ENCODE measurements around the gene MLXIP. TPM values are rescaled to one million over a fixed set of nuclear protein-coding genes. Genes with fewer than 3 reads are reported as not detected.

Gene MLXIP
- total RNA-seq, 1 experiment from 2014 or later, result 16.7 TPM

GRCh38 chr12:122190842-122191668 lies 112.5 kb downstream of the MLXIP start:
- Histone ChIP-seq H3K9ac (ENCODE audit: low read length) (no peak overlapping the region), H3K36me3 (ENCODE audit: low read depth, low read length) (no peaks in the 10 kb centered on the region), H3K4me3 (ENCODE audit: low read length) (no peak overlapping the region), H2AFZ (ENCODE audit: low read length) (no peak overlapping the region), H3K79me2 (ENCODE audit: low read length) (no peaks in the 10 kb centered on the region), H3K9me3 (ENCODE audit: low read length) (no peaks in the 10 kb centered on the region), H3K4me1 (ENCODE audit: insufficient read depth, low read length) (no peaks in the 10 kb centered on the region), H3K27me3 (ENCODE audit: low read length) (no peaks in the 10 kb centered on the region), H4K20me1 (ENCODE audit: low read length) (no peaks in the 10 kb centered on the region), H3K4me2 (ENCODE audit: low read length) (no peak overlapping the region), H3K27ac (ENCODE audit: low read length) (no peak overlapping the region), H3F3A (ENCODE audit: low read length, unreplicated experiment) (no peaks in the 10 kb centered on the region), H3K9me2 (replicated peaks; ENCODE audit: low read length) (no peaks in the 10 kb centered on the region)
- CTCF ChIA-PET, result interaction anchor here (0.6 to 1.8 kb wide), 4 partner anchors 35 to 335 kb away, joined by 3 to 8 read pairs (median 3); no protein-coding TSS in a partner anchor
- ATAC-seq, result peak; percentile 97
- TF ChIP-seq CTCF (conservative IDR thresholded peaks at IDR 0.05; ENCODE audit: low read depth, low read length) (peak; percentile 95), EZH2 (IDR thresholded peaks at IDR 0.05; ENCODE audit: low read length, unreplicated experiment) (no peak), EZH2phosphoT487 (IDR thresholded peaks at IDR 0.05; ENCODE audit: borderline replicate concordance, low read length) (no peak)
- BruUV-seq (replicated peaks), result no TSS peak
- POLR2A ChIA-PET (ENCODE audit: unreplicated experiment), result no interaction called here
- DNase-seq, result peak; percentile 90
- intact Hi-C loops (cut with micrococcal nuclease), result loop anchor here (1.0 to 5.0 kb wide), 3 partner anchors 39 to 137 kb away; no protein-coding TSS in a partner anchor

GRCh38 chr12:122192441-122192840 lies 113.9 kb downstream of the MLXIP start:
- H3K27me3 ChIP-seq (ENCODE audit: low read length), result no peaks in the 10 kb centered on the region
- TF ChIP-seq CTCF (conservative IDR thresholded peaks at IDR 0.05; ENCODE audit: low read depth, low read length), result no peak
- no peak for TF ChIP-seq EZH2phosphoT487 (IDR thresholded peaks at IDR 0.05; ENCODE audit: borderline replicate concordance, low read length)
- TF ChIP-seq EZH2 (IDR thresholded peaks at IDR 0.05; ENCODE audit: low read length, unreplicated experiment), result no peak
- POLR2A ChIA-PET (ENCODE audit: unreplicated experiment), result no interaction called here

GRCh38 chr12:122194804-122195203 lies 116.2 kb downstream of the MLXIP start:
- Histone ChIP-seq H2AFZ (ENCODE audit: low read length) (no peak overlapping the region), H3K4me3 (ENCODE audit: low read length) (no peak overlapping the region), H3K9ac (ENCODE audit: low read length) (no peak overlapping the region), H3K9me3 (ENCODE audit: low read length) (no peaks in the 10 kb centered on the region), H3K27me3 (ENCODE audit: low read length) (no peaks in the 10 kb centered on the region), H3K79me2 (ENCODE audit: low read length) (no peaks in the 10 kb centered on the region), H3K9me2 (replicated peaks; ENCODE audit: low read length) (no peaks in the 10 kb centered on the region), H3K4me1 (ENCODE audit: insufficient read depth, low read length) (peaks cover 6% of the 10 kb centered on the region; the same call in 1 of the 2 replicates), H3K27ac (ENCODE audit: low read length) (no peak overlapping the region), H3F3A (ENCODE audit: low read length, unreplicated experiment) (no peaks in the 10 kb centered on the region), H3K4me2 (ENCODE audit: low read length) (no peak overlapping the region), H3K36me3 (ENCODE audit: low read depth, low read length) (no peaks in the 10 kb centered on the region), H4K20me1 (ENCODE audit: low read length) (no peaks in the 10 kb centered on the region)
- DNase-seq (no peak), ATAC-seq (no peak)
- no peak for TF ChIP-seq EZH2 (IDR thresholded peaks at IDR 0.05; ENCODE audit: low read length, unreplicated experiment)
- no peak for TF ChIP-seq EZH2phosphoT487 (IDR thresholded peaks at IDR 0.05; ENCODE audit: borderline replicate concordance, low read length)
- no peak for TF ChIP-seq CTCF (conservative IDR thresholded peaks at IDR 0.05; ENCODE audit: low read depth, low read length)
- intact Hi-C loops (cut with micrococcal nuclease), result loop anchor here (5.0 kb wide), 1 partner anchor 43 kb away; no protein-coding TSS in a partner anchor
- CTCF ChIA-PET, result no interaction called here
- POLR2A ChIA-PET (ENCODE audit: unreplicated experiment), result interaction anchor here (0.5 kb wide), 1 partner anchor 146 kb away, joined by 12 read pairs; no protein-coding TSS in a partner anchor
- BruUV-seq (replicated peaks), result no TSS peak

More at GRCh38 chr12:122192441-122192840, 113.9 kb downstream of the MLXIP start:
- Histone ChIP-seq H3K9ac (ENCODE audit: low read length) (no peak overlapping the region), H3K79me2 (ENCODE audit: low read length) (no peaks in the 10 kb centered on the region), H2AFZ (ENCODE audit: low read length) (no peak overlapping the region), H4K20me1 (ENCODE audit: low read length) (no peaks in the 10 kb centered on the region), H3F3A (ENCODE audit: low read length, unreplicated experiment) (no peaks in the 10 kb centered on the region), H3K27ac (ENCODE audit: low read length) (no peak overlapping the region), H3K36me3 (ENCODE audit: low read depth, low read length) (no peaks in the 10 kb centered on the region), H3K9me2 (replicated peaks; ENCODE audit: low read length) (no peaks in the 10 kb centered on the region), H3K9me3 (ENCODE audit: low read length) (no peaks in the 10 kb centered on the region), H3K4me1 (ENCODE audit: insufficient read depth, low read length) (no peaks in the 10 kb centered on the region), H3K4me2 (ENCODE audit: low read length) (no peak overlapping the region), H3K4me3 (ENCODE audit: low read length) (no peak overlapping the region)
- BruUV-seq (replicated peaks), result no TSS peak
- intact Hi-C loops (cut with micrococcal nuclease), result loop anchor here (5.0 kb wide), 1 partner anchor 40 kb away; no protein-coding TSS in a partner anchor
- ATAC-seq (no peak), DNase-seq (no peak)
- CTCF ChIA-PET, result no interaction called here

Measured in PC-3 (cell line).